ENCODE data around the gene AKR1B1.

- TF ChIP-seq CTCF (conservative IDR thresholded peaks at IDR 0.05; ENCODE audit: low read depth, low read length): no peak
- no peak for TF ChIP-seq EZH2phosphoT487 (IDR thresholded peaks at IDR 0.05; ENCODE audit: borderline replicate concordance, low read length)
Observed at GRCh38 chr7:134400859-134401258, 58.0 kb downstream of the AKR1B1 start.
